KOPT-K1 (cell line): ENCODE measurements around the gene OLFML2B.

Experiments used
- H3K27ac ChIP-seq: fragments of 200-600 bp; sonication (generic); 2 replicates; pipeline ENCODE4 v1.5.1; 2016; ENCODE audit warnings: antibody characterized with exemption, mild to moderate bottlenecking, low read depth, low read length; ENCODE audit not compliant: poor library complexity, severe bottlenecking
- H3K36me3 ChIP-seq: fragments of 200-600 bp; sonication (generic); 2 replicates; pipeline ENCODE4 v1.5.1; 2017; ENCODE audit warnings: antibody characterized with exemption, mild to moderate bottlenecking, low read length, moderate library complexity; ENCODE audit not compliant: insufficient read depth
- H3K9me3 ChIP-seq: fragments of 200-600 bp; sonication (generic); 2 replicates; pipeline ENCODE4 v1.5.1; 2017; ENCODE audit warnings: antibody characterized with exemption, low read length, mild to moderate bottlenecking; ENCODE audit not compliant: insufficient read depth, poor library complexity, severe bottlenecking

Gene OLFML2B

GRCh38 chr1:162003830-162004215 lies 19.8 kb downstream of the OLFML2B start:
- no peaks in the 10 kb centered on the region for H3K9me3 ChIP-seq
- H3K36me3 ChIP-seq: no peaks in the 10 kb centered on the region
- no peak overlapping the region for H3K27ac ChIP-seq

GRCh38 chr1:162003061-162003829 lies 20.4 kb downstream of the OLFML2B start:
- no peak overlapping the region for H3K27ac ChIP-seq
- no peaks in the 10 kb centered on the region for H3K36me3 ChIP-seq
- no peaks in the 10 kb centered on the region for H3K9me3 ChIP-seq

DNA sequence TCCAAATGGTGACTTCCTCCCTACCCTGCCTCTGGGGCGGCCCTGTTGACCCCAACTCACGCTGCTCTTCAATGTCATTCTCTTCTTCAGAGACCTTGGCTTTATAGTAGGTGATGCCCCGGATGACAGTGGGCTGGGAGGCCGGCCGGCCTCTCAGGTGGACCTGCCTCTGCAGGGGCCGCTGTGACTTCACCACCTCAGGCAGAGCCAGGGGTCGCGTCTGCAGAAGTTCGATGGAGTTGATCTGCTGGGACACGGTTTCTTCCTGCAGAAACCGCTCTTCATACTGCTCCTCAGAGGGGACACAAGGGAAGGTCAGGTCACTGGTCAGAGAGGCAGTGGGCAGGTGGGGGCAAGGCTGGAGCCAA lies 23.6 kb downstream of the OLFML2B start:
- H3K9me3 ChIP-seq: no peaks in the 10 kb centered on the region
- H3K27ac ChIP-seq: no peak overlapping the region
- no peaks in the 10 kb centered on the region for H3K36me3 ChIP-seq

- no peaks in the 10 kb centered on the region for H3K9me3 ChIP-seq
- H3K36me3 ChIP-seq: no peaks in the 10 kb centered on the region
- H3K27ac ChIP-seq: no peak overlapping the region
Observed at GRCh38 chr1:161999301-162000052, 24.2 kb downstream of the OLFML2B start.

DNA sequence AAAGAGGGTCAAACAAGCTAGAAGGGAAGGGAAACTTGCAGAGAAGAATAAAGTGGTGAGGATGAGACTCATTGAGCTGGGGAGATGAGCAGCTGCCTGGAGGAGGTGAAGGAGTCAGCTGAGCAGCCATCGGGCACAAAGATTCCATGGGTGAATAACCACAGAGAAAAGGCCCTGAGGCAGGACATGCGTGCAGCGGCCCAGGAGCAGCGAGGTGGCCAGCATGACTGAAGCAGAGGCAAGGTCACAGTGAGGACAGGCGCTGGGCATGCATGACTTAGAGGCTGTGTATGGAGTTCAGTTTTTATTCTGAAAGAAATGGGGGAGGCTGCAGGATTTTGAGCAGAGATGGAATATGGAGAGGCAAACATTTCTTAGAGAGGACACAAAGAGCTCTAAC lies 24.9 kb downstream of the OLFML2B start:
- H3K27ac ChIP-seq: no peak overlapping the region
- no peaks in the 10 kb centered on the region for H3K9me3 ChIP-seq
- no peaks in the 10 kb centered on the region for H3K36me3 ChIP-seq

GRCh38 chr1:161997152-161997551 lies 26.5 kb downstream of the OLFML2B start:
- H3K27ac ChIP-seq: no peak overlapping the region
- peaks cover 3% of the 10 kb centered on the region for H3K9me3 ChIP-seq
- H3K36me3 ChIP-seq: no peaks in the 10 kb centered on the region

DNA sequence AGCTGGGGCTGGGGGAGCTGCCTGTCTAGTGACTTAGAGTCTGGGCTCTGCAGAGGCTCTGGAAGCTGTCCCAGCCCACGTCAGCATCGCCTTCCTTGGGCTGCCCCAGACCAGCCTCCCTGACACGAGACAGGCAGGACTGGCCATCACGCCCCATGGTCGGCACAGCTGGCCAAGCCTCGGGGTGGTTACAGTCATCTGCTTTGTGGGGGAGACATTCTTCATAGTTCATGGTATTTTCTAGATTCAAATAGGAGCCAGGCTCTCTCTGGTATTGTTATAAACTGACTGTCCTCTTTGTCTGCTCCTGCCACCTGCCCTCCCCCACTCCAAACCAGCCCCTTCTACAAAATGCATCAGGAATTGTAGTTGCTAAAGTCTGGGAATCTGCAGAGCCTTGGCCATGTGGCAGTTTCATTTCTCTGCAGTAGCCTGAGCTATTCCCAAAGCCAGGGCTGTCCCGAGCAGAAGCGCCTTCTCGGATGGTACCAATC lies 29.4 kb downstream of the OLFML2B start:
- Histone ChIP-seq H3K27ac (no peak overlapping the region), H3K9me3 (peaks cover 3% of the 10 kb centered on the region), H3K36me3 (no peaks in the 10 kb centered on the region)

DNA sequence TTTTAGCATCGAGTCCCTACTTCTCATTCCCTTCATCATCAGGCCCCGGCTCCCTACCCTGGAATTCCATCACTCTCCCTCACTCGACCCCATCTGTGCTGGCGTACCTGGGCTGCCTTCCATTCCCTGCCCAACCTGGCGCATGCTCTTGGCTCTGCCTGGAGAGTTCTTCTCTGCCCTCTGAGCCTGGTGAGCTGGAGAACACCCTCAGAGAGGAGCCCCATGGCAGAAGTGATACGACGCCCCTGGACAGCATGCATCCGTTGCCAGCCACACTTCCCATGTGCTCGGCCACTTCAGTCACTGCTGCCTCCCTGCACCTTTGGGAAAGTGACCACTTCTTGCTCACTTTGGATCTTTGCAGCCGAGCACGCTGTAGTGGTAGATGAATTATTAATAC lies 30.1 kb downstream of the OLFML2B start:
- H3K9me3 ChIP-seq: peaks cover 3% of the 10 kb centered on the region
- H3K36me3 ChIP-seq: no peaks in the 10 kb centered on the region
- H3K27ac ChIP-seq: no peak overlapping the region

- H3K9me3 ChIP-seq: peaks cover 11% of the 10 kb centered on the region
- no peaks in the 10 kb centered on the region for H3K36me3 ChIP-seq
- H3K27ac ChIP-seq: no peak overlapping the region
Observed at GRCh38 chr1:161989786-161990185, 33.9 kb downstream of the OLFML2B start.

GRCh38 chr1:161989108-161989507 lies 34.6 kb downstream of the OLFML2B start:
- H3K9me3 ChIP-seq: peaks cover 11% of the 10 kb centered on the region
- H3K36me3 ChIP-seq: no peaks in the 10 kb centered on the region
- no peak overlapping the region for H3K27ac ChIP-seq

DNA sequence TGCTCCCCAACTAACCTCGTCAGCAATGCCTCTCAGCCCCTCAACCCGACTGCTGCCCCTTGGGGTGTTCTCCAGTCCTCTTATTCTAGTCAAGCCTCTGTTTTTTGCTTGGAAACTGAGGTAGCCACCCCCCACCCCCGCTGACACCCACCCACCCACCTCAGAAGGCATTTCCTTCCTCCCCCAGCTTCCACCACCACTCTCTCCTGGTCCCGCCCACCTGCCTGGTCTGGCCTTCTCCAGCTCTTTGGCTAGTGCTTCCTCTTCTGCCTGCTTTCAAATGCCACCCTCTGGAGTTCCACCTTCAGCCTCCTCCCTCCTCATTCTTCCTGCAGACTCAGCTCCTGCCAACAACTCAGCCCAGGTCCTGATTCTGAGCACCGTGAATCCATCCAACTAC lies 35.3 kb downstream of the OLFML2B start:
- H3K9me3 ChIP-seq: peaks cover 11% of the 10 kb centered on the region
- H3K27ac ChIP-seq: no peak overlapping the region

DNA sequence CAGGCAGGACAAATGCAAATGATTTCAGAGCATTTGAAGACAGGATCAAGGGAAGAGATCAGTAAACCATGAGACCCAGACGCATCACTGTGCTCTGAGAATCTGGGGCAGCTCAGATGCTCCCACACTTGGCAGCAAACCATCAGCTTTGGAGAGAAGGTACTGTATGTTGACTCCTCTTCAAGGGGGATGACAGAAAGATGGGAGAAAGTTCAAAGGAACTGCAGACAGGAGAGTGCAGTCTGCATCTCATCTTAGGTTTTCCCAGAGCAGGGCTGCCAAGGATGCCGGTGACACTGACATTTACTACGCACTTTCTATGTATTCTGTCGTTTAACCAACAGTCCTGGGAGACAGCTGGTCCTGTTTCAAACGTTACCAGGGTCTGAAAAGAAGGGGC lies 35.8 kb downstream of the OLFML2B start:
- Histone ChIP-seq H3K36me3 (no peaks in the 10 kb centered on the region), H3K9me3 (peaks cover 8% of the 10 kb centered on the region), H3K27ac (no peak overlapping the region)

More for the DNA sequence above, 35.3 kb downstream of the OLFML2B start:
- H3K36me3 ChIP-seq: no peaks in the 10 kb centered on the region

DNA sequence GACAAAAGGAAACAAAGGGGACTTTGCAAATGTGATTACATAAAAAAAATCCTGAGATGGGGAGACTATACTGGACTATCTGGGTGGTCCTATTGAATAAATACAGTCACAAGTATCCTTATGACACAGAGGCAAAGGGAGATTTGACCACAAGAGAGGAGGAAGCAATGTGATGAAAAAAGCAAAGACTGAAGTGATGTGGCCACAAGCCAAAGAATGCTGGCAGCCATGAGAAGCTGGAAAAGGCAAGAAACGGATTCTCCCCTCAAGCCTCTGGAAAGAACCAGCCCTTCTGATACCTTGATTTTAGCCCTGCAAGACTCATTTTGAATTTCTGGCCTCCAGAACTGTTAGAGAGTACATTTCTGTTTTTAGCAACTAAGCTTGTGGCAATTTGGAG lies 36.4 kb downstream of the OLFML2B start:
- H3K9me3 ChIP-seq: peaks cover 8% of the 10 kb centered on the region
- no peak overlapping the region for H3K27ac ChIP-seq
- H3K36me3 ChIP-seq: no peaks in the 10 kb centered on the region

- H3K9me3 ChIP-seq: peaks cover 8% of the 10 kb centered on the region
Observed at GRCh38 chr1:161986328-161986727, 37.3 kb downstream of the OLFML2B start.

DNA sequence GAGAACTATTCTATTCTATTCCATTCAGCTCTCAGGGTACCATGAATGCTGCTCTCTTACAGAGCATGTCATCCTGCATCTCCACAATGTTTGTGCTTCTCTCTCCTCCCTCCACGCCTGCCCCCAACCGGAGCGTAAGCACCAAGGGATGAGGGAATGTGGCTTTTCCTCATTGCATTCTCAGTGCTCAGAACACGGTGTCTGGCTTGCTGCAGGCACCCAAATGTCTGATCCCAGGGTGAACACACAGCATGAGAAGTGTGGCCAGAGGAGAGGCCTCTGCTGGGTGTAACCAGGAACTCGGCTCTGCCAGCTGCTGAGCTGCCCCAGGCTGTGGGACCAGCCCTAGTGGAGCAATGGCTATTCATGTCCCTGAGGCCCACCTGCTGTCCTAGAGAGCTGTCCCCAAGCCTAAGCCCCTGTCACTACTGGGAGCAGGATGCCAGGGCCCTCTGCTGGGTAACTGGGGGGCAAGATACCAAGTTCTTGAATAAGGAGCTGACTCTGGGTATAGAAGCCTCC lies 38.3 kb downstream of the OLFML2B start:
- no peaks in the 10 kb centered on the region for H3K36me3 ChIP-seq
- H3K9me3 ChIP-seq: peaks cover 8% of the 10 kb centered on the region
- no peak overlapping the region for H3K27ac ChIP-seq

More at GRCh38 chr1:161986328-161986727, 37.3 kb downstream of the OLFML2B start:
- no peaks in the 10 kb centered on the region for H3K36me3 ChIP-seq
- H3K27ac ChIP-seq: no peak overlapping the region
